Adipocyte (in vitro differentiated cells): ENCODE measurements around the gene MAP3K4.
"Not testable (repeated sequence)": the region's sequence is repeated elsewhere in the genome, so short reads cannot be mapped to it uniquely, and the experiment has no call there.

Experiments
- DNase-seq: peaks from one replicate; pipeline ENCODE4 v3.0.0-alpha.2; 2015; ENCODE audit warnings: low read depth
- H3K27me3 ChIP-seq: replicated peaks from 2 replicates; pipeline ENCODE4 v1.7.0; 2013; ENCODE audit warnings: mild to moderate bottlenecking, low read length, moderate library complexity; ENCODE audit not compliant: control insufficient read depth, insufficient read depth
- H3K36me3 ChIP-seq: 2 replicates; pipeline ENCODE4 v1.7.0; 2013; ENCODE audit warnings: low read length, mild to moderate bottlenecking, moderate library complexity; ENCODE audit not compliant: control insufficient read depth, insufficient read depth, severe bottlenecking
- H3K4me1 ChIP-seq: 2 replicates; pipeline ENCODE4 v1.7.0; 2013; ENCODE audit warnings: mild to moderate bottlenecking, low read length, moderate library complexity; ENCODE audit not compliant: control insufficient read depth, insufficient read depth
- H3K4me3 ChIP-seq: 2 replicates; pipeline ENCODE4 v1.7.0; 2013; ENCODE audit warnings: mild to moderate bottlenecking, low read length, moderate library complexity
- H3K9ac ChIP-seq: 2 replicates; pipeline ENCODE4 v1.7.0; 2013; ENCODE audit warnings: mild to moderate bottlenecking, low read length, moderate library complexity
- H3K9me3 ChIP-seq: 2 replicates; pipeline ENCODE4 v1.7.0; 2013; ENCODE audit warnings: mild to moderate bottlenecking, low read length, moderate library complexity; ENCODE audit not compliant: control insufficient read depth

MAP3K4 gene

DNA sequence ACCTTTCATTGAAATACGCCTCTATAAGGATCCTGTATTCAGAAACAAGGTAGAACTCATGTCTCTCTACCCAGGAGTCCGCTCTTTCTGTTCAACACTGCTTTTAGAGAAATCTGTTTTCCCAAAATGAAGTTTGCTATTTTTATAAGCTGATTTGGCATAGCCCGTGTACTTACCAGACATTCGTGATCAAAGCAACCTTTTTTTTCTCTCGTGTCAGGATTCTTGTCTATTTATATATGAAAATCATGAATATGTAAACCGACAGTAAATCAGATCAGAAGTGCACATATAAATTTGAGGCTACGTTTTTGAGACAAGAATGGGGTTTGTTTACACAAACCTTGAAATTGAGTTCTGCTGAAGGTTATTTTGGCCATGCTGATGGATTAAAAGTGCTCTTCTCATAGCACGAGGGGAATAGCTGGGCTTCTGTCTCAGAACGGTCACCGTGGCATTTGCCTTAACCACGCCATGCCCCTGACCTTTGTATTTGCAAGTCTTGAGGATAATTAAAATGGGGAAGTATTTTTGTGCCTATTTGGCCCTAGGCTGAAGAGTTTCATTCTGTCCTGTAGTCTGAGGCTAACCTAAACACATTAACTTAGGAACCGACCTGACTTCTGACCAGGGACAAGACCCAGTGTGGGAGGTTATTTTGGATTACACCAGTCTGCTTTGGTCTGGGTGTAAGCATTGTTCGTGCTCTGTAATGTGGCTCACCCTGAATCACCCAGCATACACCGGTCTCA lies 118.6 kb downstream of the MAP3K4 start:
- H3K27me3 ChIP-seq: no peaks in the 10 kb centered on the region
- peaks cover 85% of the 10 kb centered on the region for H3K36me3 ChIP-seq
- H3K4me1 ChIP-seq: peaks cover 22% of the 10 kb centered on the region
- no peak overlapping the region for H3K4me3 ChIP-seq
- DNase-seq: no peak
- no peak overlapping the region for H3K9ac ChIP-seq
- no peaks in the 10 kb centered on the region for H3K9me3 ChIP-seq

- Histone ChIP-seq H3K9me3 (no peaks in the 10 kb centered on the region), H3K27me3 (no peaks in the 10 kb centered on the region), H3K4me3 (no peak overlapping the region), H3K4me1 (peaks cover 12% of the 10 kb centered on the region), H3K9ac (no peak overlapping the region), H3K36me3 (peaks cover 93% of the 10 kb centered on the region)
- no peak for DNase-seq
These were observed 119.7 kb downstream of the MAP3K4 start for GRCh38 chr6:161111261-161111660.

GRCh38 chr6:161115468-161115867 lies 123.9 kb downstream of the MAP3K4 start:
- H3K36me3 ChIP-seq: peaks cover 85% of the 10 kb centered on the region
- no peaks in the 10 kb centered on the region for H3K4me1 ChIP-seq
- peaks cover 4% of the 10 kb centered on the region for H3K9me3 ChIP-seq
- H3K27me3 ChIP-seq: no peaks in the 10 kb centered on the region
- H3K9ac ChIP-seq: no peak overlapping the region
- no peak overlapping the region for H3K4me3 ChIP-seq
- no peak for DNase-seq

DNA sequence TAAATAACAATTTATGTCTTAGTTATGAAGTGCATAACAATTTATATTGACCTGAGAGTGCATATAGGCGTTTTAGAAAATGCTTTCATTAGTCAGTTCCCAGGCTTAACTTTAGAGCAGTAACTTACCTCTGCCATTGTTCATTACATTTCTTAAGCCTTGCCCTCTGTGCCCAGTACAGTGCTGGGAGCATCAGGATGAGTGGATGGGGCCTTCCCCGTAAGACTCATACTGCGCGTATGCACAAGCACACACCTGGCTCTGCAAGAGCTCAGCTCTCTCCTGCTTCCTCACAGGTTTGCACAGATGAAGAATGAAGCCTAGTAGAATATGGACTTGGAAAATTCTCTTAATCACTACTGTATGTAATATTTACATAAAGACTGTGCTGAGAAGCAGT lies 125.0 kb downstream of the MAP3K4 start:
- Histone ChIP-seq H3K36me3 (peaks cover 75% of the 10 kb centered on the region), H3K4me1 (no peaks in the 10 kb centered on the region), H3K9me3 (peaks cover 5% of the 10 kb centered on the region), H3K4me3 (no peak overlapping the region), H3K9ac (no peak overlapping the region), H3K27me3 (no peaks in the 10 kb centered on the region)
- DNase-seq: no peak

DNA sequence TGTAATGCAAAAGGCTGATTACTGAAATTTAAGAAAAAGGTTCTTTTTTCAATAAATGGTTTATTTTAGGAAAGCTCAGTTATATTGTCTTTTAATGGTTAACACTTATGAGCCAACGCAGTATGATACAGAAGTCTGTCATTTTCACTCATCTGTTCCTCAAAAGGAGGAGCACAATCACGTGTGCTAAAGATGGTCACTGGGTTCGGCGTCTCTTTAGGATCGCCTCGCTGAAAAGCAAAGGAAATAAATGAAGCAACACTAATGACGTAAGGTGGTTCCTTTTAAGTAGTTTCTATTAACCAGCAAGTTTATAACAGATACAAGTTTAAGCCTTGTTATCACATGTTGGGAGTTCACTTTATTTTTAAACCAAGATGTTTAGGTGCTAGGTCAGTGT lies 125.7 kb downstream of the MAP3K4 start:
- Histone ChIP-seq H3K27me3 (no peaks in the 10 kb centered on the region), H3K4me1 (no peaks in the 10 kb centered on the region), H3K9me3 (peaks cover 5% of the 10 kb centered on the region), H3K4me3 (no peak overlapping the region), H3K36me3 (peaks cover 72% of the 10 kb centered on the region), H3K9ac (no peak overlapping the region)
- DNase-seq: no peak

GRCh38 chr6:161117942-161118341 lies 126.4 kb downstream of the MAP3K4 start:
- peaks cover 8% of the 10 kb centered on the region for H3K9me3 ChIP-seq

DNA sequence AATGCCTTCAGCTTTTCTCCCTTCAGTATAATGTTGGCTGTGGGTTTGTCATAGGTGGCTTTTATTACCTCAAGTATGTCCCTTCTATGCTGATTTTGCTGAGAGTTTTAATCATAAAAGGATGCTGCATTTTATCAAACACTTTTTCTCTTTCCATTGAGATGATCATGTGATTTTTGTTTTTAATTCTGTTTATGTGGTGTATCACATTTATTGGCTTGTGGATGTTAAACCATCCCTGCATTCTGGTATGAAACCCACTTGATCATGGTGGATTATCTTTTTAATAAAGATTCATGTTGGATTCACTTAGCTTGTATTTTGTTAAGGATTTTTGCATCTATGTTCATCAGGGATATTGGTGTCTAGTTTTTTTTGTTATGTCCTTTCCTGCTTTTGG lies 131.8 kb downstream of the MAP3K4 start:
- DNase-seq, H3K4me3 ChIP-seq, H3K27me3 ChIP-seq, H3K4me1 ChIP-seq, H3K9ac ChIP-seq: not testable (repeated sequence)
- peaks cover 29% of the 10 kb centered on the region for H3K36me3 ChIP-seq
- peaks cover 19% of the 10 kb centered on the region for H3K9me3 ChIP-seq

More at GRCh38 chr6:161117942-161118341, 126.4 kb downstream of the MAP3K4 start:
- Histone ChIP-seq H3K4me3 (no peak overlapping the region), H3K4me1 (no peaks in the 10 kb centered on the region), H3K27me3 (no peaks in the 10 kb centered on the region), H3K36me3 (peaks cover 66% of the 10 kb centered on the region), H3K9ac (no peak overlapping the region)
- DNase-seq: no peak

- H3K9me3 ChIP-seq: peaks cover 13% of the 10 kb centered on the region
- no peaks in the 10 kb centered on the region for H3K4me1 ChIP-seq
- H3K27me3 ChIP-seq: no peaks in the 10 kb centered on the region
- H3K4me3 ChIP-seq: no peak overlapping the region
- no peak overlapping the region for H3K9ac ChIP-seq
- no peak for DNase-seq
- H3K36me3 ChIP-seq: peaks cover 17% of the 10 kb centered on the region
These were observed 134.0 kb downstream of the MAP3K4 start for GRCh38 chr6:161125591-161125990.

- Histone ChIP-seq H3K27me3 (no peaks in the 10 kb centered on the region), H3K36me3 (peaks cover 13% of the 10 kb centered on the region), H3K4me3 (no peak overlapping the region), H3K9ac (no peak overlapping the region), H3K9me3 (peaks cover 13% of the 10 kb centered on the region), H3K4me1 (no peaks in the 10 kb centered on the region)
- no peak for DNase-seq
These were observed 135.6 kb downstream of the MAP3K4 start for GRCh38 chr6:161127071-161127740.

- Histone ChIP-seq H3K9me3 (peaks cover 8% of the 10 kb centered on the region), H3K4me3 (no peak overlapping the region), H3K9ac (no peak overlapping the region), H3K27me3 (no peaks in the 10 kb centered on the region), H3K36me3 (peaks cover 11% of the 10 kb centered on the region), H3K4me1 (no peaks in the 10 kb centered on the region)
- DNase-seq: no peak
These were observed 136.7 kb downstream of the MAP3K4 start for GRCh38 chr6:161128230-161128629.

DNA sequence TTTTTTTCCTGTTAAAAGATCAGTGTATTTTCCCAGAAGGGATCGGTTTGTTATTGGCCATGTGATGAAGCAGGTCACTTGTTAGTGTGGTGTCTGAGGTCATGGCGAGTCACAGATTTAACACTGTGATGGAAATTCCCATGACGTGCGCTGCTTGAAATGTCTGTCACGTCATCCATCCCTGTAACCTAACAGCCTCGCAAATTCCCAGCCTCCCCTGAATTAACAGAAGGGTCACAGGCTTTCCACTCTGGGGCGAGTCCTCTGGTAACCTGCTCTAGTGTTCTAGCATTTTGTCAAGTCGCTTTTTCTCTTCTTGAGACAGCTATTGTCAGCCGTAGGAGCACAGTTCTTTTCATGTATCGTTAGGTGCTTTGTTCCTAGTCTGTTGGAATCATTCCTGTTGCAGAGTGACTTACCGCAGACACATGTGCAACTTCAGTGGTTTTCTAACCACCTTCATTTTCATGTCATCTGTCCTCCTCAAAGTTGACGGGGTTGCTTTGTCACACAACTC lies 137.2 kb downstream of the MAP3K4 start:
- peaks cover 3% of the 10 kb centered on the region for H3K4me1 ChIP-seq
- peaks cover 3% of the 10 kb centered on the region for H3K9me3 ChIP-seq
- H3K36me3 ChIP-seq: peaks cover 9% of the 10 kb centered on the region
- DNase-seq: no peak
- H3K27me3 ChIP-seq: no peaks in the 10 kb centered on the region
- no peak overlapping the region for H3K9ac ChIP-seq
- H3K4me3 ChIP-seq: no peak overlapping the region
